HG03460 (cell line): Measurements from ENCODE around the gene LANCL2.
"Not testable (repeated sequence)": the region's sequence is repeated elsewhere in the genome, so short reads cannot be mapped to it uniquely, and the experiment has no call there.

Experiments used
- ATAC-seq: cut with Tn5 transposase; IDR thresholded peaks from one replicate; pipeline ENCODE4 v1.9.1; 2021; ENCODE audit not compliant: unreplicated experiment

The LANCL2 gene

DNA sequence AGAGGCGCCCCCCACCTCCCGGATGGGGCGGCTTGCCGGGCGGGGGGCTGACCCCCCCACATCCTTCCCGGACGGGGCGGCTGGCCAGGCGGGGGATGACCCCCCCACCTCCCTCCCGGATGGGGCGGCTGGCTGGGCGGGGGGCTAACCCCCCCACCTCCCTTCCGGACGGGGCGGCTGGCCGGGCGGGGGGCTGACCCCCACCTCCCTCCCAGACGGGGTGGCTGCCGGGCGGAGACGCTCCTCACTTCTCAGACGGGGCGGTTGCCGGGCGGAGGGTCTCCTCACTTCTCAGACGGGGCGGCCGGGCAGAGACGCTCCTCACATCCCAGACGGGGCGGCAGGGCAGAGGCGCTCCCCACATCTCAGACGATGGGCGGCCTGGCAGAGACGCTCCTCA, 37.4 kb downstream of the LANCL2 start:
- ATAC-seq: not testable (repeated sequence)

DNA sequence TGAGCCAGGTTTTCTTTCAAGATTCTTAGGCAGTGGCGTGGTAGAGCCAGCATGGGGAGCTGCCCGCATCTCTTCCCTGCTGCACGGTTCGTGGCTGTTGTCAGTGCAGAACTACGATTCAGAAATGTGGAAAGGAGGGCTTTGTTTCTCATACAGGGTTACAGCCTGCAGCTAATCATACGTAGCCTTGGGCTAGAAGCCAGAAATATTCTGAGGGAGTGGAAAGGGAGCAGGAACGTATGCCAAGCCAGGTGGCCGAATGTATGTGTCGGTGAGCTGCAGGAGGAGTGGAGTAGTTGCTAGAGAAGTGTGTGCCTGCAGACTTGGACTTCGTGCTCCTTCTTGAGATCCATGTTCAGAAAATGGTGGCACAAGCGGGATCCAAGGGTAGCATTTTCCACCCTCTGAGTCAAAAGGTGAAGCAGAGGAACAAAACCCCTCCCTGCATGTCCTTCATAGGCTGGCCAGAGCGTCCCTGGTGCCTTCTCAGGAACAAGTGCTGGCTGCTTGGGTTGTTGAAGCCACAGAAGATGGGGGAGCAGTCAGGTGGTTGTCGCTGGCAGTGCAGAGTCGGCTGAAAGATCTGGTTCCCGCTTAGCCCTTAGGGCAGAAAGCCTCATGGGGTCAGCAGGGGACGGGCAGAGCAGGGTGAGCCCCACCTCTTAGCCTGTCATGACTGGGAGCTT, 40.9 kb downstream of the LANCL2 start:
- ATAC-seq: no peak

DNA sequence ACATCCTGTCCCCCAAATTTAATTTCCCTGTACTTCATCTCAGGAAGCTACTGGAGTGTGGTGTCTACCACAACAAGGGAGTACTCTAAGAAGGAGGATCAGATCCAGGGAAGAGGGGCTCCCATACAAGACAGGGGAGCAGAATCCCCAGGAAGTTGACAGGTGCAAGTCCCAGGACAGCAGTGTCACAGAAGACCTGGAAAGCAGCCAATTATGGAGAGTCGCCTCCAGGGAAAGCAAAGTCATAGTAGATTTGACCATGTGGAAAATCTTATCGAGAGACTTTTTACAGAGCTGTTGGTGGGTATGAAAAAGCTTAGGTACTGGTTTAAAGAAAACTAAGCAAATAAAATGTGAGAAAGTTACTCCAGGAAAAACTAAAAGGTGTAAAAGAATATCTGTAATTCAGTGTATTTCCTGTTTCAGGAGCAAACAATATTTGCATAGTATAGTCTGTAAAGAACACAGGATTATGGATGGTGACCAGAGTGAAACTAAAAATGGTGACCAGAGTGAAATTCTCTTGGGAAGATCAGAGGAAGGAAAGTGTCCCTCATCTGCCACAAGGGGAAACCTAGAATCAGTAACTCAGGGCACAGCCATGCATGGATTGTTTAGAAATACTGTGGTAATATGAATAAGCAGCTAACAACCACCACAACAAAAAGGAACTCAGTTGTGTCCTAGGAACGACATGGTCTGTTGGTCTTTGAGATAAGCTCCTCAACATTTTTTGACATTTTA, 44.5 kb downstream of the LANCL2 start:
- peak; percentile 55 for ATAC-seq

DNA sequence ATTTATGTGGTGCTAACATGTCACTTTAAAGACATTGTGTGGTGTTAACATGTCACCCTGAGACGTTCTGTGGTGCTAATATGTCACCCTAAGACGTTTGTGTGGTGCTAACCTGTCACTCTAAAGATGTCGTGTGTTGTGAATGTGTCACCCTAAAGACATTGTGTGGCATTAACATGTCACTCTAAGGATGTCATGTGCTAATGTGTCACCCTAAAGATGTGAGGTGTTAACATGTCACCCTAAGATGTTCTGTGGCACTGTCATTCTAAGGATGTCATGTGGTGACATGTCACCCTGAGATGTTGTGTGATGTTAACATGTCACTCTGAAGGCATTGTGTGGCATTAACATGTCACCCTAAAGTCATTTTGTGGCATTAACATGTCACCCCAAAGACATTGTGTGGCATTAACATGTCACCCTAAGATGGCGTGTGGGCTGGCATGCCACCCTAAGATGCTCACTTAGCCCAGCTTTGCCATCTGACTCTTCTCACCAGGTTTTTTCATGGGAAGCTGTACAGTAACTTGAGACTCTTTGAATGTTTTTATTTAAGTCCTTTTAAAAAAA, 45.6 kb downstream of the LANCL2 start:
- no peak for ATAC-seq

DNA sequence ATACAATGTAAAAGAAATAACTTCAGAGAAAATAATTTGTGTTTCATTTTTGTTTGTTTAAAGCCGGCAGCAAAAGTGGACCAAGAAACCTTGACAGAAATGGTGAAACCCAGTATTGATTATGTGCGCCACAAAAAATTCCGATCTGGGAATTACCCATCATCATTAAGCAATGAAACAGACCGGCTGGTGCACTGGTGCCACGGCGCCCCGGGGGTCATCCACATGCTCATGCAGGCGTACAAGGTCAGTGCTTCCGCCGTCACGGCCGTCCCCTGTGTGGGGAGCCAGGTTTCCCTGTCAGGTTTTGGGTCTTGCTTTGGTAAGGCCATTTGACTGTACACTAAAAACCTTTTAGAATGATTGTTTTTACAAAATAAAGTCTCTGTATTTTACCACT, 46.7 kb downstream of the LANCL2 start:
- ATAC-seq: no peak

DNA sequence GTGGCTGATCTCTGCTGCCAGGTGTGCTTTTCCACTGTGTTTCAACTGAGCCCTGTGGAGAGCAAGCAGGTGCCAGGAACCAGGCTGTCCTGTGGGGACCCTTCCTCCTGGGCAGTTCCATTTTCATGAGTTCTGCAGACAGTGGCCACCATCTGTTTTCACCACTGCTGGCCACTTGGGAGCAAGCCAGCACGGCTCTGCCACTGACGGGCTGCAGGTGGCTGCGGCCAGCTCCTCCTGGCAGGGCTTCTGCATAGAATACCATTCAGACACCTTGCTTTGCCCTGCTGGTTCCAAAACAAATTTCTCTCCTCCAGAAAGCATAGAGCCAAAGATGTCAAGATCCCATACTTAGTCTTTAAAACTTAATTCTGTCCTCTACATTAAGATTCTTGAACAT, 48.3 kb downstream of the LANCL2 start:
- no peak for ATAC-seq

DNA sequence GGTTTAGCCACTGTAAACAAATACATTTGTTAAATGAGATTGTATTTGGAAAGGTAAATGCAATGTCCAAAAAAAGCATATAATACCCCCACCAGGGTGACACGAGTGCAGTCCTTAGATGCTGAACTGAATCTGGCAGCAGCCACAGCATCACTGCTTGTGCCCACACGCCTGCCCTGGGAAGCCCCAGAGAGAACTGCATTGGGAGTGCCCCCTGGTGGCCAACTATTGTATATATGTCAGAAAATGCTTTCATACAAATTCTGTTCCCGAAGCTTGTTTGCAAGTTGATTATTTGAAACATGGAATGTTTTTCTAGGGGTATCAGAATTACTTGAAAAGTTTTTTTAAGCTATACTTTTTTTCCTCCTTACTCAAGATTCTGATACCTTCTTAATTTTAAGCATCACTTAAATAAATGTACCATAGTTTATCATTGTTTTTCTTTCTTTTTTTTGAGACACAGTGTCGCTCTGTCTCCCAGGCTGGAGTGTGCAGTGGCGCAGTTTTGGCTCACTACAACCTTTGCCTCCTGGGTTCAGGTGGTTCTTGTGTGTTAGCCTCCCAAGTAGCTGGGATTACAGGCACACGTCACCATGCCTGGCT, 50.1 kb downstream of the LANCL2 start:
- ATAC-seq: peak; percentile 86

DNA sequence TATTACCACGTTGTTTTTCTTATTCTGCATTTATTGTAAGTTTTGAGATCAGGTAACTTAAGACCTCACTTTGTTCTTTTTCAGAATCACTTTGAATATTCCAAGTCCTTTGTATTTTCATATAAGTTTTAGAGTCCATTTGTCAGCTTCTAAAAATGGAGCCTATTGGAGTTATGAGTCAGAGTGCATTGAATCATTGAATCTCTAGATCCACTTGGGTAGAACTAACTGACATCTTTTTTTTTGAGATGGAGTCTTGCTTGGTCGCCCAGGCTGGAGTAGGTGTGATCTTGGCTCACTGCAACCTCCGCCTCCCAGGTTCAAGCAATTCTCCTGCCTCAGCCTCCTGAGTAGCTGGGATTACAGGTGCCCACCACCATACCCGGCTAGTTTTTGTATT, 52.3 kb downstream of the LANCL2 start:
- ATAC-seq: not testable (repeated sequence)

DNA sequence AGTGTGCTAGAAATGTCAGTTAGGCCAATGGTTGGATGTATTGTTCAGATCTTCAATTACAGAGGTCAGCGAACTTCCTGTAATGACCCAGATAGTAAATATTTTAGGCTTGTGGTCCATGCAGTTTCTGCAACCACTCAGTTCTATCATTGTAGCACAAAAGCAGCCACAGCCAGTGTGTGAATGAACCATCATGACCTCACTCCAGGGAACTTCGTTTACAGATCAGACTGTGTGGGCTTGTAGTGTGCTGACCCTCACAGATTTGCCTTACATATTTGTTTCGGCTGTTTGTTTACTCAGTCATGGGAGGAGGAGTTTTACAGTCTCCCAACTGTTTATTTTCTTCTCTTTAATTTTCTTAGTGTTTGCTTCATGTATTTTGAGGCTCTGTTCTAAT, 55.4 kb downstream of the LANCL2 start:
- no peak for ATAC-seq

DNA sequence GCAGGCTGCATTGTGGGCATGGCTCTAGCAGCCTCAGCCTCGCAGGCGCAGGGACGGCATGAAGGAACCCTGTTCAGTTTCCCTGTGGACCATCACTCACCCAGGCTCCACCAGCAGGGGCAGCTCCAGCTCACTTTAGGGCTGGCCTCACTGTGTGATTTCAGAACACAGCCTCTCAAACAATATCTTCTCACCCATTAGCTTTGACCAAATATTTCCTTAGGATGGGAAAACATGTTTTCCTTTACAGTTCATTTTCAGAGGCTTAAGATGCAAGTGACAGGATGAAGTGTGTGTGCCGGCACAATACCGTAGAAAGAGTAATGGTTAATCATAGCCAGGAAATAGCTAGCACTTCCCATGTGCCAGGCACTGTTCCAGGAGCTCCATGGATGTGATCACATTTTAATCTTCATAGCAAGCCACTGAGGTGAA, 58.2 kb downstream of the LANCL2 start:
- no peak for ATAC-seq

DNA sequence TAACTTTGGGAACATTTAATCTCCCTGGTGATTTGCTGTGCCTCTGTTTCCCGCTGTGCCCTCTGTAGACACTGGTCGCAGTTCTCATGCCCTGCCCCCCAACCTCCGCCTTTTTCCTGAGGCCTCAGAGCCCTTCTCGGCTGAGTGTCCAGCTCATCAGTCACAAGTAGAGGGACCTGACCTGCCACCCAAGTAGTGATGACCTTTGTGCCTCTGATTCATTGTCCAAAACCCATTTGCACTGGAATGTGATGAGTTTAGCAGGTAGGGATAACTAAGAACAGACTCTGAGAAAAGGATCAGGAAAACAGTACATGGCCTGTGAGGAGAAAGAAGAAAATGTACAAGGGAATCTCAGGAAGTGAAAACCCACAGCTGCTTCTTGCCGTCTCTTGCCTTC, 58.8 kb downstream of the LANCL2 start:
- no peak for ATAC-seq

DNA sequence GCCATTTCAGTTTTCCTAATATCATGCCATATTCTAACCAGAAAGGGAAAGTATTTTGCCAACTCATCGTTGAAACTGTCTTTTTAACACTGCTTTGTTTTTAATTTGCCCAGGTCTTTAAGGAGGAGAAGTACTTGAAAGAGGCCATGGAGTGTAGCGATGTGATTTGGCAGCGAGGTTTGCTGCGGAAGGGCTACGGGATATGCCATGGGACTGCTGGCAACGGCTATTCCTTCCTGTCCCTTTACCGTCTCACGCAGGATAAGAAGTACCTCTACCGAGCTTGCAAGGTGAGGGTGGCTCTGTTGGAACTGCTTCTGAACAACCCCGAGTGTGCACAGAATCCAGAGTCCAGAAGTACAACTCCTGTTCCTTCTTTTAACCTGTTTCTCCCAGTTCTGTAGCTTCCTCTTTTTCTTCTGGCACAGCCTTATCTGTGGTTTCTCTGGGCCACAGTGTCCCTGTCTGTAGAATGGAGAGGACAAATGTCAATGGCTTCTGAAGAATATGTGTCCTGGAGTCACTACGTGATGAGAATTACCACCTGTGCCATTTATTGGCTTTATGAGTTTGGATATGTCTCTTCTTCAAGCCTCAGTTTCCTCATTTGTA, 60.1 kb downstream of the LANCL2 start:
- ATAC-seq: no peak

DNA sequence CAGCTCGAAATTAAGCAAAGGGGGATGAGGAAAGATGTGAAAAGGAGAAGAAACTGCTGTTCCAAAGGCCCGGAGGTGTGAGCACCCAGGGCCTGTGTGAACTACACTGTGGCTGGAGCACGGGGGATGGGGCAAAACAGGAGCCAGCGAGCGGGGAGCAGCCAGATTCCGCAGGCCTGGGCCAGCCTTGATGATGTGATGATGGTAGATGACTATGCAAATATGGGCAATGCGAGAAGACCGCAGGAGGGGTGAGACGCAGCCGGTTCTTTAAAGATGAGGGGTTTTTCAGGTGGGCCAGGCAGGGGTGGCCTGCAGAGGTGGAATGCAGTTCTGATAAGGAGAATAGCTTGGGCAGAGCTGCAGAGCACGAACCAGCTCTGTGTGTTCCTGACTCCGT, 61.5 kb downstream of the LANCL2 start:
- ATAC-seq: no peak

DNA sequence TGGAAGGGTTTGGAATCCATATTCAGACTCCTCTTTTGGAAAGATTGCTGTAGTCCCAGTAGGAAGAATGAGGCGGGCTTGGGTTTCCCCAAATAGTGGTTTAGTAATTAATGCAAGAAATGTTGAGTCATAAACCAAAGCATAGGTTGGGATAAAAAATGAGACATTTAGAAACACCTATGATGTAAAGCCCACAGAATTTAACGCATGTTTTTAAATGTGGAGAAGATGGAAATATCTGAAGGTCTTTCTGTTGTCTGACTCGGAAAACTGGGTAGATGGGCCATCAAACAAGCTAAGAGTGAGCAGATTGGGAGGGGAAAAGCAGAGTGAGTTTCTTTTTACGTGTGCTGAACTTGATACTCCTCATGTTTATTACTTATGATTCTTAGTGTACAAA, 62.2 kb downstream of the LANCL2 start:
- ATAC-seq: no peak

DNA sequence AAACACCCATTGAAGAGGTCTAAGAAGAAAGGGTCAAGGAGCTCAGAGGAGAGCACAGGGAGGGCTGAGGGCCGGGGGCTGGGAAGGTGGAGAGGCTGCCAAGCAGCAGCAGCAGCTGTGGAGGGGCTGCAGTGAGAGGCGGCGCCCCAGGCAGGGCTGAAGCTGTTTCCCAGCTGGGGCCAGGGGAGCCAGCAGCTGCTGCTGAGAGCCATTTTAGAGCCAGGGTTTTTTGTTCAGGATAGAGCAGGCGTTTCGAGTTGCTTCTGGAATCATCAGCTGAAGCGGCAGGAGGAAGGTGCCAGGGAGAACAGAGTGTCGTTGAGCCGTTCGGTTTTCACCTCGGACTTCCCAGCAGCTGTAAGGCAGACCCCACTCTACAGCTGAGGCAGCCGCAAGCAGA, 62.7 kb downstream of the LANCL2 start:
- no peak for ATAC-seq

DNA sequence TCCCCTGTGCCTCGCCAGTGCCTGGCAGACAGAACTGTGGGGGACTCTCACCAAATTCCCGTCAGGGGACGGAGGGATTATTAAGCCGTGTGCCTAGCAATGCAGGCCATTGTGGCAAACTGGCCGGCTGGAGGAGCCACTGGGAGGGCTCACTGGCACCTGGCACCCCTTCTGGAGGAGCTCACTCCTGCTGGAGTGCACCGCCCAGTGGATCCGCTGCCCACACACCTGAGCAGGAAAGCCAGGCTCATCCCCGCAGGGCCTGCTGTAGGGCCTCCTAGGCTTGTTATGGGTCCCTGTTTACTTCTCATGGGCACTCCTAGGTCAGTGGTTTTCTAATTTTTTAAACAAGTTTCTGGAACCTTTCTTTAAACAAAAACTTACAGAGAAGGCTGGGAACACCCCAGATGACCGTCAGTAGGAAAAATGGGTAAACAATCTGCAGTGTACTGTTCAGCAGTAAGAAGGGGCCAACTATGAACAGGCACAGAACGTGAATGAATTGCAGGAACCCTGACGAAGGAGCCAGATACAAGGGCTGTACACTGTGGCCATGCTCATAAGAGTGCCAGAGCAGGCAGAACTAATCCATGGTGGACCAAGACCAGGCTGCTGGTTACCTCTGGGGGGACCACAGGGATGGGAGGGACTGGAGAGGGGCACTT, 64.8 kb downstream of the LANCL2 start:
- ATAC-seq: no peak

DNA sequence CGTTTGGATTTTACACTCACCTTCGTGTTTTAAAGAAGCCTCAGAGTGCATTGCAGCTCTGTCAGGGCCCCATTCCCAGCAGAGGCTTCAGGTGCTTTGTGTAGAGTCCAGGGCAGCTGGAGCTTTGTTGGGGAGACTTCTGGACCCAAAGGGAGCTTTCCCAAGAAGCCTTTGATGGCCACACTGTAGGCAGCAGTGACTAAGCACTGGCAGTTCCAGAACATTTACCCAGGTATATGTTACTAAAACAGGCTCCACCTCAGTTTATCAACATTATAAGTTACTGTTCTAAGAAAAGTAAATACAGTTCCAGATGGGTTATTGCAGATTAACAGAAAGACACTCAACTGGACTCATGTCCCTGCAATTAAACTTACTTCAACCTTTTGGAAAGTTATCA, 66.8 kb downstream of the LANCL2 start:
- no peak for ATAC-seq

DNA sequence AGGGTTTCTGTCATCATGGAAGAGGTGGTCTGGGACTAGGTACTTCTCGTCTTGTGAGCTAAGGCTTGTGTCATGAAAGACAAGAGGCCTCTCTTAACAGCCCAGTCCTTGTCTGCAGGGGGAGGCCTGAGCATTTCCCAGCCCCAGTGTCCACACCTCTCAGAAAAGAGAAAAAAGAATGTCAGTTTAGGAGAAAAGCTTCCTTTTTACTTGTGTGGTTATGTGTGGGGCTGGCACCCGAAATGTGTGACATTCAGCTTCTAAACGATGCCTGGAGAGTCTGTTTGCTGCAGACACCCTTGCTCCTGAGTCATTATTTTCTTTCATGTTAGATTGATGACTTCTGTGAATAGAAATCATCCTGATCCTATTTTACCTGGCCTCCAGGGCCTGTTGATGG, 67.4 kb downstream of the LANCL2 start:
- no peak for ATAC-seq

DNA sequence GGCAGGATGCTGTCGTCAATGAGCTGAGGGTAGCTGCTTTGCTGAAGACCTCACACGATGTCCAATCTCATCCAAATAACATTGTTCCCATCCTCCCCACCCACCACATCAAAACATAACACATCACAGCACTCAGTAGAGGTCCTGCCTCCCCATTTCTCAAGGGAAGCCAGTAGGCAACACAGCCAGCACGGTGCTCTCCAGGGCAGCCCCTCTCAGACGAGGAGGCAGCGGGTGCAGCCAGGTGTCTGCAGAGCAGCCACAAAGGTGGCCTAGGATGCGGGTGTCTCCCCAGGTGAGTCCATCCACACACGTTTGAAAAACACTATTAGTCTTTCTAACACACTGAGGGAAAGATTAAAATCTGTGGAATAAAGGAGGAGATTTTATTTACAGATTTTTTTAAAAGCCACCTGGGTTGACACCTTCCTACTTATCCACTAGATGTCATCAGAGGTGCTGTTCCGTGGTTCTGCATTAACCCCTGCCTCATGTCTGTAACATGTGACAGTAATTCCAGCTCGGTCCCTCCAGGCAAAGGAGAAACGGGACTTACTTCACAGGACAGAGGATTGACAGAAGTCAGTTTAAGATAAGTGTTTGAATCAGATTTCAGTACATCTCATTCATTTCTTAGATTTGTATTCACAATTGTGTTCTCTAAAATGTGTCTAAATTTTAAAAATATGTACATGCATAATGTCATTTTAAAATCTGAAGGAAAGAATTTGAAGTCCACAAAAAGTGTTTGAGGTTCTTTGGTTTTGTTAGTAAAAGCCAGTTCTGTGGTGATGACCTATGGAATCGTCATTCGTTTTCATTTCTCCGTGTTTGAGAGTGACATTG, 68.0 kb downstream of the LANCL2 start:
- ATAC-seq: peak; percentile 79

DNA sequence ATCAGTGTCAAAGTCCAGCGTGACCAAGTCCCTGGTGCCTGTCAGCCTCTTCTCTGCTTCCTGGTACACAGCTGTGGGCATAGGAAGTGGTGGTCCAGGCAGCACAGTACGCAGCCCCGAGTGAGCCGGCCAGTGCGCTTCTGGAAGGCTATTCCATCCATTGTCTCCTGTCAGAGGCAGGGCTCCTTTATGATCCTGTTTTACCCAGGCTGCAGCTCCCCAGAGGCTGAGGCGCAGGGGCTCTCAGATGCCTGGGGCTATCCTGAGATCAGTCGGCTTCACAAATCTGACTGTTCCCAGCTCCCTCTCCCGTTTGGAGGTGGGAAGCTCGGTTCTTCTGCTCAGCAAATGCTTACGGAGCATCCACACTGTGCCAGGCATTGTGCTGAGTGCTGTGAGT, 70.3 kb downstream of the LANCL2 start:
- no peak for ATAC-seq
